HEK293 (cell line): ENCODE results near the gene DDR1.
A peak's percentile ranks its signal among the peaks of the same experiment; 100 is the strongest.

Source experiments
- CTCF ChIA-PET: fragments of 350-600 bp; formaldehyde crosslinking; extraction: SDS; loops from one replicate; lab custom pipeline; 2021; ENCODE audit warnings: antibody characterized with exemption; lab: Yijun Ruan, JAX
- POLR2A ChIA-PET: fragments of 300-600 bp; formaldehyde crosslinking; extraction: SDS; loops from one replicate; lab custom pipeline; 2020; ENCODE audit warnings: antibody characterized with exemption, inconsistent platforms; lab: Yijun Ruan, JAX
- H3K27ac ChIP-seq: fragments of 200-500 bp; sonication (Bioruptor generic); 2 replicates; pipeline ENCODE4 v1.5.1; 2014; ENCODE audit warnings: low read depth, low read length, control low read depth, inconsistent platforms; ENCODE audit errors: extremely low read depth
- H3K36me3 ChIP-seq, 2 experiments: fragments of 200-500 bp in 1 of 2; sonication (Bioruptor generic) in 1 of 2; 1 replicate in 1 of 2; 2 replicates in 1 of 2; pipeline ENCODE4 v1.5.1; 2014 to 2017; ENCODE audit warnings: inconsistent platforms in 2 of 2, low read length in 2 of 2; ENCODE audit not compliant: control insufficient read depth in 2 of 2, insufficient read depth in 1 of 2
- H3K4me1 ChIP-seq: fragments of 200-500 bp; sonication (Bioruptor generic); 2 replicates; pipeline ENCODE4 v1.5.1; 2014; ENCODE audit warnings: mild to moderate bottlenecking, low read length, inconsistent platforms; ENCODE audit not compliant: control insufficient read depth, insufficient read depth
- H3K4me3 ChIP-seq: 2 replicates; pipeline ENCODE4 v1.5.1; 2011; ENCODE audit warnings: low read depth, mild to moderate bottlenecking, control low read depth, low read length, moderate library complexity
- H3K9me3 ChIP-seq: fragments of 200-500 bp; sonication (Bioruptor generic); 2 replicates; pipeline ENCODE4 v1.5.1; 2014; ENCODE audit warnings: low read depth, low read length, inconsistent platforms; ENCODE audit not compliant: control insufficient read depth, insufficient read depth
- KLF8 ChIP-seq: fragments of 450-650 bp; formaldehyde crosslinking; IDR thresholded peaks from 2 replicates; pipeline ENCODE4 v1.5.1; 2016; ENCODE audit warnings: missing biosample characterization, missing genetic modification characterization
- OVOL3 ChIP-seq: fragments of 450-650 bp; formaldehyde crosslinking; IDR thresholded peaks from 2 replicates; pipeline ENCODE4 v1.5.1; 2016; ENCODE audit warnings: missing biosample characterization, missing genetic modification characterization
- PRDM1 ChIP-seq: fragments of 450-650 bp; formaldehyde crosslinking; IDR thresholded peaks from 2 replicates; pipeline ENCODE4; 2016; ENCODE audit warnings: missing biosample characterization, missing genetic modification characterization
- ZFHX2 ChIP-seq: fragments of 450-650 bp; formaldehyde crosslinking; conservative IDR thresholded peaks from 2 replicates; pipeline ENCODE4 v1.5.1; 2016; ENCODE audit warnings: missing biosample characterization, missing genetic modification characterization
- ZNF341 ChIP-seq: fragments of 450-650 bp; formaldehyde crosslinking; IDR thresholded peaks from 2 replicates; pipeline ENCODE4; 2016; ENCODE audit warnings: low read depth, missing biosample characterization, missing genetic modification characterization
- ZNF350 ChIP-seq: fragments of 450-650 bp; formaldehyde crosslinking; IDR thresholded peaks from 2 replicates; pipeline ENCODE4 v1.5.0; 2017; ENCODE audit warnings: missing biosample characterization, mild to moderate bottlenecking, missing genetic modification characterization
- ZNF555 ChIP-seq: fragments of 450-650 bp; formaldehyde crosslinking; conservative IDR thresholded peaks from 2 replicates; pipeline ENCODE4 v1.5.1; 2017; ENCODE audit warnings: missing biosample characterization, mild to moderate bottlenecking, missing genetic modification characterization, inconsistent platforms
- ZNF791 ChIP-seq: fragments of 450-650 bp; formaldehyde crosslinking; IDR thresholded peaks from 2 replicates; pipeline ENCODE4 v1.5.1; 2016; ENCODE audit warnings: missing biosample characterization, missing genetic modification characterization
- TF ChIP-seq, protein P1 (sequence below): fragments of 450-650 bp; formaldehyde crosslinking; IDR thresholded peaks from 2 replicates; pipeline ENCODE4; 2016; ENCODE audit warnings: missing biosample characterization, missing genetic modification characterization
- TF ChIP-seq, protein P2 (sequence below): fragments of 450-650 bp; formaldehyde crosslinking; IDR thresholded peaks from 2 replicates; pipeline ENCODE4 v1.5.1; 2016; ENCODE audit warnings: missing biosample characterization, missing genetic modification characterization
- TF ChIP-seq, protein P3 (sequence below): fragments of 450-650 bp; formaldehyde crosslinking; IDR thresholded peaks from 2 replicates; pipeline ENCODE4 v1.5.1; 2016; ENCODE audit warnings: missing biosample characterization, missing genetic modification characterization
- TF ChIP-seq, protein P4 (sequence below): fragments of 450-650 bp; formaldehyde crosslinking; IDR thresholded peaks from 2 replicates; pipeline ENCODE4 v1.5.1; 2016; ENCODE audit warnings: missing biosample characterization, missing genetic modification characterization
- TF ChIP-seq, protein P5 (sequence below): fragments of 450-650 bp; formaldehyde crosslinking; IDR thresholded peaks from 2 replicates; pipeline ENCODE4 v1.5.1; 2017; ENCODE audit warnings: missing biosample characterization, mild to moderate bottlenecking, missing genetic modification characterization, moderate library complexity
- TF ChIP-seq, protein P6 (sequence below): fragments of 450-650 bp; formaldehyde crosslinking; IDR thresholded peaks from 2 replicates; pipeline ENCODE4 v1.5.1; 2016; ENCODE audit warnings: missing biosample characterization, missing genetic modification characterization
- TF ChIP-seq, protein P7 (sequence below): fragments of 450-650 bp; formaldehyde crosslinking; IDR thresholded peaks from 2 replicates; pipeline ENCODE4 v1.5.1; 2017; ENCODE audit warnings: missing biosample characterization, missing genetic modification characterization

Gene DDR1

DNA sequence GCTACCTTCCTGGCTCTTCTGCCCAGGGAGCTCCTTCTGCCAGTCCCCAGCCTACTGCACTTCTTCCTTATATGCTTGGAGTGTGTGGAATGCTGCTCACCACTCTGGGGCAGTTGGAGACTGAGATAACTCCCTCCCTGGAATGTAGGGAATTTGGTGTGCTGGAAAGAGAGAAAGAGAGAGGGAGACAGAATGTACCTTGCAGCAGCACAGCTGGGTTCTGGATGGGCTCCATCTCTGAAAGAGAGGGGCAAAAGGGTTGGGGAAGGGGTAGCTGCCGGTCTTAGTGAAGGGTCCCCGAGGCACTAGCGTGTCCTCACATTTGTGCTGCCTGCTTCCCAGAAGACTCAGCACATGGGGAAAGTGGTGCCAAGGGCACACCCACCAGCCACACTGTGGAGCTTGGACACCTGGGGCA is 40.2 kb upstream of the DDR1 start:
- H3K36me3 ChIP-seq: no peaks in the 10 kb centered on the region
- POLR2A ChIA-PET: interaction anchor here (0.7 to 1.3 kb wide), 8 partner anchors 9 to 241 kb away, joined by 3 to 6 read pairs (median 4); partner anchors contain the start of gene DDR1
- CTCF ChIA-PET: interaction anchor here (0.6 to 6.5 kb wide), 18 partner anchors 10 to 242 kb away, joined by 3 to 60 read pairs (median 8); partner anchors contain the start of gene VARS2
- no peak overlapping the region for H3K27ac ChIP-seq
- H3K4me1 ChIP-seq: peaks cover 14% of the 10 kb centered on the region
- no peaks in the 10 kb centered on the region for H3K9me3 ChIP-seq
- TF ChIP-seq, protein P1, sequence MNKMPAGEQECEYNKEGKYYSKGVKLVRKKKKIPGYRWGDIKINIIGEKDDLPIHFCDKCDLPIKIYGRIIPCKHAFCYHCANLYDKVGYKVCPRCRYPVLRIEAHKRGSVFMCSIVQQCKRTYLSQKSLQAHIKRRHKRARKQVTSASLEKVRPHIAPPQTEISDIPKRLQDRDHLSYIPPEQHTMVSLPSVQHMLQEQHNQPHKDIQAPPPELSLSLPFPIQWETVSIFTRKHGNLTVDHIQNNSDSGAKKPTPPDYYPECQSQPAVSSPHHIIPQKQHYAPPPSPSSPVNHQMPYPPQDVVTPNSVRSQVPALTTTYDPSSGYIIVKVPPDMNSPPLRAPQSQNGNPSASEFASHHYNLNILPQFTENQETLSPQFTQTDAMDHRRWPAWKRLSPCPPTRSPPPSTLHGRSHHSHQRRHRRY (tag by site-specific recombination): no peak
- TF ChIP-seq, protein P2, sequence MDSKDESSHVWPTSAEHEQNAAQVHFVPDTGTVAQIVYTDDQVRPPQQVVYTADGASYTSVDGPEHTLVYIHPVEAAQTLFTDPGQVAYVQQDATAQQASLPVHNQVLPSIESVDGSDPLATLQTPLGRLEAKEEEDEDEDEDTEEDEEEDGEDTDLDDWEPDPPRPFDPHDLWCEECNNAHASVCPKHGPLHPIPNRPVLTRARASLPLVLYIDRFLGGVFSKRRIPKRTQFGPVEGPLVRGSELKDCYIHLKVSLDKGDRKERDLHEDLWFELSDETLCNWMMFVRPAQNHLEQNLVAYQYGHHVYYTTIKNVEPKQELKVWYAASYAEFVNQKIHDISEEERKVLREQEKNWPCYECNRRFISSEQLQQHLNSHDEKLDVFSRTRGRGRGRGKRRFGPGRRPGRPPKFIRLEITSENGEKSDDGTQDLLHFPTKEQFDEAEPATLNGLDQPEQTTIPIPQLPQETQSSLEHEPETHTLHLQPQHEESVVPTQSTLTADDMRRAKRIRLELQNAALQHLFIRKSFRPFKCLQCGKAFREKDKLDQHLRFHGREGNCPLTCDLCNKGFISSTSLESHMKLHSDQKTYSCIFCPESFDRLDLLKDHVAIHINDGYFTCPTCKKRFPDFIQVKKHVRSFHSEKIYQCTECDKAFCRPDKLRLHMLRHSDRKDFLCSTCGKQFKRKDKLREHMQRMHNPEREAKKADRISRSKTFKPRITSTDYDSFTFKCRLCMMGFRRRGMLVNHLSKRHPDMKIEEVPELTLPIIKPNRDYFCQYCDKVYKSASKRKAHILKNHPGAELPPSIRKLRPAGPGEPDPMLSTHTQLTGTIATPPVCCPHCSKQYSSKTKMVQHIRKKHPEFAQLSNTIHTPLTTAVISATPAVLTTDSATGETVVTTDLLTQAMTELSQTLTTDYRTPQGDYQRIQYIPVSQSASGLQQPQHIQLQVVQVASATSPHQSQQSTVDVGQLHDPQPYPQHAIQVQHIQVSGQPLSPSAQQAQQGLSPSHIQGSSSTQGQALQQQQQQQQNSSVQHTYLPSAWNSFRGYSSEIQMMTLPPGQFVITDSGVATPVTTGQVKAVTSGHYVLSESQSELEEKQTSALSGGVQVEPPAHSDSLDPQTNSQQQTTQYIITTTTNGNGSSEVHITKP (tag by site-specific recombination): no peak
- TF ChIP-seq, protein P3, sequence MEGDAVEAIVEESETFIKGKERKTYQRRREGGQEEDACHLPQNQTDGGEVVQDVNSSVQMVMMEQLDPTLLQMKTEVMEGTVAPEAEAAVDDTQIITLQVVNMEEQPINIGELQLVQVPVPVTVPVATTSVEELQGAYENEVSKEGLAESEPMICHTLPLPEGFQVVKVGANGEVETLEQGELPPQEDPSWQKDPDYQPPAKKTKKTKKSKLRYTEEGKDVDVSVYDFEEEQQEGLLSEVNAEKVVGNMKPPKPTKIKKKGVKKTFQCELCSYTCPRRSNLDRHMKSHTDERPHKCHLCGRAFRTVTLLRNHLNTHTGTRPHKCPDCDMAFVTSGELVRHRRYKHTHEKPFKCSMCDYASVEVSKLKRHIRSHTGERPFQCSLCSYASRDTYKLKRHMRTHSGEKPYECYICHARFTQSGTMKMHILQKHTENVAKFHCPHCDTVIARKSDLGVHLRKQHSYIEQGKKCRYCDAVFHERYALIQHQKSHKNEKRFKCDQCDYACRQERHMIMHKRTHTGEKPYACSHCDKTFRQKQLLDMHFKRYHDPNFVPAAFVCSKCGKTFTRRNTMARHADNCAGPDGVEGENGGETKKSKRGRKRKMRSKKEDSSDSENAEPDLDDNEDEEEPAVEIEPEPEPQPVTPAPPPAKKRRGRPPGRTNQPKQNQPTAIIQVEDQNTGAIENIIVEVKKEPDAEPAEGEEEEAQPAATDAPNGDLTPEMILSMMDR (tag by site-specific recombination): peak; percentile 42; the same call in 1 of the 2 replicates
- peak; percentile 64; the same call in 1 of the 2 replicates for TF ChIP-seq PRDM1 (tag by site-specific recombination)
- TF ChIP-seq, all 188 proteins: peak for 2
- H3K4me3 ChIP-seq: no peak overlapping the region

DNA sequence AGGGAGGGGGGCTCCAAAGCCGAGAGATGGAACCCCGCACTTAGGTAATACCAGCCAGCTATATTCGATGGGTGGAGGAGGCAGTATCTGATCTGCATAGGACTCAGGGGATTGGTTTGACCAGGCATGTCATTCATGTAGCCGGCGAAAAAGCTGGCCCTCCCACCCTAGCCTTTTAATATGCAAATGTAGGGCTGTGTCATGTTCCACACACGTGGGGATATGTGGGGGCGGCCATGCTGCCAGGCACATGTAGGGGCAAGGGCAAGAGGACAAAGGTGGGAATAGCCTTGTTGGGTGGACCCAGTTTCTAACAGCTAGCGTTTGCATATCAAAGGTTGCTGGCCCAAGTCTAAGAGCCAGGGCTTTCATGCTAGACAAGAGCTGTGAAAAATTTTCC is 39.1 kb upstream of the DDR1 start:
- ChIA-PET POLR2A (interaction anchor here (1.0 kb wide), 1 partner anchor 39 kb away, joined by 4 read pairs; the partner anchor contains the start of gene DDR1), CTCF (interaction anchor here (0.7 to 6.5 kb wide), 10 partner anchors 12 to 241 kb away, joined by 3 to 60 read pairs (median 10); no protein-coding TSS in a partner anchor)
- no peaks in the 10 kb centered on the region for H3K36me3 ChIP-seq
- H3K4me3 ChIP-seq: no peak overlapping the region
- no peak overlapping the region for H3K27ac ChIP-seq
- no peaks in the 10 kb centered on the region for H3K9me3 ChIP-seq
- TF ChIP-seq ZNF341 (tag by site-specific recombination) (peak; percentile 35; the same call in 1 of the 2 replicates), ZNF791 (tag by site-specific recombination) (no peak), ZNF350 (tag by site-specific recombination) (no peak), ZNF555 (tag by site-specific recombination) (no peak), OVOL3 (tag by site-specific recombination) (no peak), ZFHX2 (tag by site-specific recombination) (0 out of 2 replicates have a peak, but pooled peaks have one; percentile 19), KLF8 (tag by site-specific recombination) (no peak)
- TF ChIP-seq, protein P4, sequence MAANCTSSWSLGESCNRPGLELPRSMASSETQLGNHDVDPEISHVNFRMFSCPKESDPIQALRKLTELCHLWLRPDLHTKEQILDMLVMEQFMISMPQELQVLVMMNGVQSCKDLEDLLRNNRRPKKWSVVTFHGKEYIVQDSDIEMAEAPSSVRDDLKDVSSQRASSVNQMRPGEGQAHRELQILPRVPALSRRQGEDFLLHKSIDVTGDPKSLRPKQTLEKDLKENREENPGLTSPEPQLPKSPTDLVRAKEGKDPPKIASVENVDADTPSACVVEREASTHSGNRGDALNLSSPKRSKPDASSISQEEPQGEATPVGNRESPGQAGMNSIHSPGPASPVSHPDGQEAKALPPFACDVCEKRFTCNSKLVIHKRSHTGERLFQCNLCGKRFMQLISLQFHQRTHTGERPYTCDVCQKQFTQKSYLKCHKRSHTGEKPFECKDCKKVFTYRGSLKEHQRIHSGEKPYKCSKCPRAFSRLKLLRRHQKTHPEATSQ: no peak
- TF ChIP-seq, protein P5, sequence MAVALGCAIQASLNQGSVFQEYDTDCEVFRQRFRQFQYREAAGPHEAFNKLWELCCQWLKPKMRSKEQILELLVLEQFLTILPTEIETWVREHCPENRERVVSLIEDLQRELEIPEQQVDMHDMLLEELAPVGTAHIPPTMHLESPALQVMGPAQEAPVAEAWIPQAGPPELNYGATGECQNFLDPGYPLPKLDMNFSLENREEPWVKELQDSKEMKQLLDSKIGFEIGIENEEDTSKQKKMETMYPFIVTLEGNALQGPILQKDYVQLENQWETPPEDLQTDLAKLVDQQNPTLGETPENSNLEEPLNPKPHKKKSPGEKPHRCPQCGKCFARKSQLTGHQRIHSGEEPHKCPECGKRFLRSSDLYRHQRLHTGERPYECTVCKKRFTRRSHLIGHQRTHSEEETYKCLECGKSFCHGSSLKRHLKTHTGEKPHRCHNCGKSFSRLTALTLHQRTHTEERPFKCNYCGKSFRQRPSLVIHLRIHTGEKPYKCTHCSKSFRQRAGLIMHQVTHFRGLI (tag by site-specific recombination): no peak
- TF ChIP-seq, protein P6, sequence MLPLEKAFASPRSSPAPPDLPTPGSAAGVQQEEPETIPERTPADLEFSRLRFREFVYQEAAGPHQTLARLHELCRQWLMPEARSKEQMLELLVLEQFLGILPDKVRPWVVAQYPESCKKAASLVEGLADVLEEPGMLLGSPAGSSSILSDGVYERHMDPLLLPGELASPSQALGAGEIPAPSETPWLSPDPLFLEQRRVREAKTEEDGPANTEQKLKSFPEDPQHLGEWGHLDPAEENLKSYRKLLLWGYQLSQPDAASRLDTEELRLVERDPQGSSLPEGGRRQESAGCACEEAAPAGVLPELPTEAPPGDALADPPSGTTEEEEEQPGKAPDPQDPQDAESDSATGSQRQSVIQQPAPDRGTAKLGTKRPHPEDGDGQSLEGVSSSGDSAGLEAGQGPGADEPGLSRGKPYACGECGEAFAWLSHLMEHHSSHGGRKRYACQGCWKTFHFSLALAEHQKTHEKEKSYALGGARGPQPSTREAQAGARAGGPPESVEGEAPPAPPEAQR (tag by site-specific recombination): no peak
- TF ChIP-seq, protein P7, sequence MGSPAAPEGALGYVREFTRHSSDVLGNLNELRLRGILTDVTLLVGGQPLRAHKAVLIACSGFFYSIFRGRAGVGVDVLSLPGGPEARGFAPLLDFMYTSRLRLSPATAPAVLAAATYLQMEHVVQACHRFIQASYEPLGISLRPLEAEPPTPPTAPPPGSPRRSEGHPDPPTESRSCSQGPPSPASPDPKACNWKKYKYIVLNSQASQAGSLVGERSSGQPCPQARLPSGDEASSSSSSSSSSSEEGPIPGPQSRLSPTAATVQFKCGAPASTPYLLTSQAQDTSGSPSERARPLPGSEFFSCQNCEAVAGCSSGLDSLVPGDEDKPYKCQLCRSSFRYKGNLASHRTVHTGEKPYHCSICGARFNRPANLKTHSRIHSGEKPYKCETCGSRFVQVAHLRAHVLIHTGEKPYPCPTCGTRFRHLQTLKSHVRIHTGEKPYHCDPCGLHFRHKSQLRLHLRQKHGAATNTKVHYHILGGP (tag by site-specific recombination): no peak
- peaks cover 14% of the 10 kb centered on the region for H3K4me1 ChIP-seq
